Stomach smooth muscle (tissue), 2 donors: ENCODE data around the gene SAMD4B.

Experiments
- H3K27ac ChIP-seq: one replicate; pipeline ENCODE4 v1.7.0; 2013; ENCODE audit warnings: mild to moderate bottlenecking, low read length, inconsistent platforms
- H3K27me3 ChIP-seq, 2 donors: one replicate each; pipeline ENCODE4 v1.7.0; 2013; ENCODE audit warnings: low read length in 2 of 2; ENCODE audit not compliant: insufficient read depth in 2 of 2, control insufficient read depth in 1 of 2
- H3K36me3 ChIP-seq, 2 donors: one replicate each; pipeline ENCODE4 v1.7.0; 2013; ENCODE audit warnings: low read length in 2 of 2; ENCODE audit not compliant: control insufficient read depth in 2 of 2, insufficient read depth in 2 of 2
- H3K4me1 ChIP-seq: one replicate; pipeline ENCODE4 v1.7.0; 2013; ENCODE audit warnings: low read length; ENCODE audit not compliant: control insufficient read depth, insufficient read depth
- H3K4me3 ChIP-seq, 2 donors: one replicate each; pipeline ENCODE4 v1.7.0; 2013; ENCODE audit warnings: low read length in 2 of 2
- H3K9ac ChIP-seq, 2 donors: one replicate each; pipeline ENCODE4 v1.7.0; 2013; ENCODE audit warnings: low read length in 2 of 2, mild to moderate bottlenecking in 1 of 2
- H3K9me3 ChIP-seq, 2 donors: one replicate each; pipeline ENCODE4 v1.7.0; 2013; ENCODE audit warnings: low read length in 2 of 2; ENCODE audit not compliant: control insufficient read depth in 2 of 2
- donor health status: healthy.
- donor health status: Pancreatic carcinoma.

SAMD4B gene

DNA sequence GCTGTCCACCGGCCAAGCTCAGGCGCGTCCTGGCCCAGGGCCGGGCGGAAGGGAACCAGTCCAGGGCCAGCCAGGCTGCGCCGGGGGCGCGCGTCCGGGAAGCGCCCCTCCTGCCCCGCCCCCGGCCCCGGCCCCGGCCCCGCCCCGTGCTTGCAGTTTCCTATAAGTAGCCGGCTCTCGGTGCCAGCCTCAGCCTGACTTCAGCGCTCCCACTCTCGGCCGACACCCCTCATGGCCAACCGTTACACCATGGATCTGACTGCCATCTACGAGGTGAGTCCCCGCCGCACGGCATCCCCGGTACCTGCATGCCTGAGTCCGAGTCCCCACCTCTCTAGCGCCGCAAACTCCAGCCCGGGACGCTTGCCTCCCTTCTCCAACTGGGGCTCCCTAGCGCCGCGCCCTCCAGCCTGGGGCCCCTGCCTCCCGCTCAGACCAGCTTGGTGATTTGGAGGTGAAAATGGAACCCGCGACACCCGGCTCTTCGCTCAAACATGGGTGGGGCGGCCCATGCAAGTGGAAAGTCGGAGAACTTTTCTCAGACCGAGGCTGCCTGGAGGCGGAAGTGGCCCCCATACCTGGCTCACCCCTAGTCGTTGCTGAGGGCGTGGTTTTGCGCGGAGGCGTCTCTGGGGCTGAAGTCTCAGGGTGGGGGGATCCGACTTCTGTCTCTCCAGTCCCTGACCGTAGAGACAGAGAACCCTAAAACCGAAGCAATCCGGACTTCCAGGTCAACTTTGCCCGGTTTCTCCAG lies 64.6 kb downstream of the SAMD4B start, which contains the start of gene ZFP36:
TSS of gene ZFP36 (plus strand) at position 192 of the 754 bp plus-strand sequence. CDS start at position 250, 58 bp downstream.
- Histone ChIP-seq H3K9ac (peak within 1 kb of the TSS; percentile 99 to 100), H3K36me3 (peaks cover 11 to 20% of the 10 kb centered on the region in 2 donors), H3K9me3 (no peaks in the 10 kb centered on the region), H3K27me3 (no peaks in the 10 kb centered on the region), H3K4me3 (peak within 1 kb of the TSS; percentile 96 to 100), H3K27ac (peak within 1 kb of the TSS; percentile 100), H3K4me1 (peaks cover 54% of the 10 kb centered on the region)

DNA sequence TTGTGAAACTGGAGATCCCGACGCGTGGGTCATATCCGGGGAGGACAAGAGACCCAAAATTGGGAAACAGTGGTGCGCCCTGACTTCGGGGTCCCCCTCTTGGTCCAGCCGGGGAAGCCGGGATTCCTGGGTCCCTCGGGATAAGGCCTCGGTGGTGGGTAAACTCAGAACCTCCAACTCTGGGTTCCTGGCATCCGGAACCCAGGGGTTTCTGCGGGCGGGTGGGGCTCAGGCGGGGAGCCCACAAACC lies 65.1 kb downstream of the SAMD4B start:
- Histone ChIP-seq H3K9ac (peak overlapping the region; percentile 99 to 100), H3K4me3 (peak overlapping the region; percentile 96 to 100), H3K4me1 (peaks cover 49% of the 10 kb centered on the region), H3K27ac (peak overlapping the region; percentile 100), H3K9me3 (no peaks in the 10 kb centered on the region), H3K27me3 (no peaks in the 10 kb centered on the region), H3K36me3 (peaks cover 11 to 20% of the 10 kb centered on the region in 2 donors)

DNA sequence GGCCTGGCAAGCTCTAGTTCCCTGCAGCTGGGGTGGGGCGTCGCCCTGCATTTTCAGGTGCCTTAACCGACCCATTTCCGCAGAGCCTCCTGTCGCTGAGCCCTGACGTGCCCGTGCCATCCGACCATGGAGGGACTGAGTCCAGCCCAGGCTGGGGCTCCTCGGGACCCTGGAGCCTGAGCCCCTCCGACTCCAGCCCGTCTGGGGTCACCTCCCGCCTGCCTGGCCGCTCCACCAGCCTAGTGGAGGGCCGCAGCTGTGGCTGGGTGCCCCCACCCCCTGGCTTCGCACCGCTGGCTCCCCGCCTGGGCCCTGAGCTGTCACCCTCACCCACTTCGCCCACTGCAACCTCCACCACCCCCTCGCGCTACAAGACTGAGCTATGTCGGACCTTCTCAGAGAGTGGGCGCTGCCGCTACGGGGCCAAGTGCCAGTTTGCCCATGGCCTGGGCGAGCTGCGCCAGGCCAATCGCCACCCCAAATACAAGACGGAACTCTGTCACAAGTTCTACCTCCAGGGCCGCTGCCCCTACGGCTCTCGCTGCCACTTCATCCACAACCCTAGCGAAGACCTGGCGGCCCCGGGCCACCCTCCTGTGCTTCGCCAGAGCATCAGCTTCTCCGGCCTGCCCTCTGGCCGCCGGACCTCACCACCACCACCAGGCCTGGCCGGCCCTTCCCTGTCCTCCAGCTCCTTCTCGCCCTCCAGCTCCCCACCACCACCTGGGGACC lies 65.6 kb downstream of the SAMD4B start:
- peaks cover 11 to 20% of the 10 kb centered on the region in 2 donors for H3K36me3 ChIP-seq
- H3K9me3 ChIP-seq, result no peaks in the 10 kb centered on the region
- peak overlapping the region; percentile 99 to 100 for H3K9ac ChIP-seq
- no peaks in the 10 kb centered on the region for H3K27me3 ChIP-seq
- peaks cover 46% of the 10 kb centered on the region for H3K4me1 ChIP-seq
- peak overlapping the region; percentile 100 for H3K27ac ChIP-seq
- H3K4me3 ChIP-seq, result peak overlapping the region; percentile 96 to 100

DNA sequence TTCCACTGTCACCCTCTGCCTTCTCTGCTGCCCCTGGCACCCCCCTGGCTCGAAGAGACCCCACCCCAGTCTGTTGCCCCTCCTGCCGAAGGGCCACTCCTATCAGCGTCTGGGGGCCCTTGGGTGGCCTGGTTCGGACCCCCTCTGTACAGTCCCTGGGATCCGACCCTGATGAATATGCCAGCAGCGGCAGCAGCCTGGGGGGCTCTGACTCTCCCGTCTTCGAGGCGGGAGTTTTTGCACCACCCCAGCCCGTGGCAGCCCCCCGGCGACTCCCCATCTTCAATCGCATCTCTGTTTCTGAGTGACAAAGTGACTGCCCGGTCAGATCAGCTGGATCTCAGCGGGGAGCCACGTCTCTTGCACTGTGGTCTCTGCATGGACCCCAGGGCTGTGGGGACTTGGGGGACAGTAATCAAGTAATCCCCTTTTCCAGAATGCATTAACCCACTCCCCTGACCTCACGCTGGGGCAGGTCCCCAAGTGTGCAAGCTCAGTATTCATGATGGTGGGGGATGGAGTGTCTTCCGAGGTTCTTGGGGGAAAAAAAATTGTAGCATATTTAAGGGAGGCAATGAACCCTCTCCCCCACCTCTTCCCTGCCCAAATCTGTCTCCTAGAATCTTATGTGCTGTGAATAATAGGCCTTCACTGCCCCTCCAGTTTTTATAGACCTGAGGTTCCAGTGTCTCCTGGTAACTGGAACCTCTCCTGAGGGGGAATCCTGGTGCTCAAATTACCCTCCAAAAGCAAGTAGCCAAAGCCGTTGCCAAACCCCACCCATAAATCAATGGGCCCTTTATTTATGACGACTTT lies 66.4 kb downstream of the SAMD4B start:
- H3K4me3 ChIP-seq, result peak overlapping the region; percentile 96 to 100
- H3K27me3 ChIP-seq, result no peaks in the 10 kb centered on the region
- peaks cover 11 to 20% of the 10 kb centered on the region in 2 donors for H3K36me3 ChIP-seq
- H3K9ac ChIP-seq, result peak overlapping the region; percentile 99 to 100
- no peaks in the 10 kb centered on the region for H3K9me3 ChIP-seq
- peaks cover 42% of the 10 kb centered on the region for H3K4me1 ChIP-seq
- H3K27ac ChIP-seq, result peak overlapping the region; percentile 100

DNA sequence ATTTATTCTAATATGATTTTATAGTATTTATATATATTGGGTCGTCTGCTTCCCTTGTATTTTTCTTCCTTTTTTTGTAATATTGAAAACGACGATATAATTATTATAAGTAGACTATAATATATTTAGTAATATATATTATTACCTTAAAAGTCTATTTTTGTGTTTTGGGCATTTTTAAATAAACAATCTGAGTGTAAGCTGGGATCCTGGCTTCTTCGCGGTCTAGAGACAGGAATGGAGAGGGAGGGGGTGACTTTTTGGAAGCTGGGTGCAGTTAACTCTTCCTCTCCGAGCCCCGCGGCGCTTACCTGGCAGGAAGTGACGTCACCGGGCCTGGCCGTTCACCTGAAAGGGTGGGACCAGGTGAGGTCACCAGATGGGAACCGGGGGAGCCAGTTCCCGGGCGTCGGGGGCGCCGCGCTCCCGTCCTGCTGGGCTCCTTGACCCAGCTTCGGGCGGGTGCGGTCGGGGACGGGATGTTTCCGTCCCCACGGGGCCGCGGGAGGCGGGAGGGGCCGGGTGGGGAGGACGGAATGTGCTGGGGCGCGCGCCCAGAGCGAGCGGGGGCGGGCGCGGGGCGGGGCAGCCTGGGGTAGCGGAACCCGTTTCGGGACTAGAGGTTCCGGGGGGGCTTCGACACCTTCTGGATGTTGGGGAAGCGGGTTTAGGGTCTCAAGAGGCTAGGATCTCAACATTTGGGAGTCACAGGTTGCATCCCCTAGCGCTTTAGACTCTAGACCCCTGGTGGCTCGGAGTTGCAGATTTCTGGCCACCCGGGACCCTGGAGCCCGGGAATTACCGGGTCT lies 67.2 kb downstream of the SAMD4B start:
- peak overlapping the region; percentile 100 for H3K27ac ChIP-seq
- no peaks in the 10 kb centered on the region for H3K9me3 ChIP-seq
- peaks cover 46% of the 10 kb centered on the region for H3K4me1 ChIP-seq
- H3K4me3 ChIP-seq, result peak overlapping the region; percentile 96 to 100
- peaks cover 11 to 20% of the 10 kb centered on the region in 2 donors for H3K36me3 ChIP-seq
- H3K9ac ChIP-seq, result peak overlapping the region; percentile 99 to 100
- H3K27me3 ChIP-seq, result no peaks in the 10 kb centered on the region

DNA sequence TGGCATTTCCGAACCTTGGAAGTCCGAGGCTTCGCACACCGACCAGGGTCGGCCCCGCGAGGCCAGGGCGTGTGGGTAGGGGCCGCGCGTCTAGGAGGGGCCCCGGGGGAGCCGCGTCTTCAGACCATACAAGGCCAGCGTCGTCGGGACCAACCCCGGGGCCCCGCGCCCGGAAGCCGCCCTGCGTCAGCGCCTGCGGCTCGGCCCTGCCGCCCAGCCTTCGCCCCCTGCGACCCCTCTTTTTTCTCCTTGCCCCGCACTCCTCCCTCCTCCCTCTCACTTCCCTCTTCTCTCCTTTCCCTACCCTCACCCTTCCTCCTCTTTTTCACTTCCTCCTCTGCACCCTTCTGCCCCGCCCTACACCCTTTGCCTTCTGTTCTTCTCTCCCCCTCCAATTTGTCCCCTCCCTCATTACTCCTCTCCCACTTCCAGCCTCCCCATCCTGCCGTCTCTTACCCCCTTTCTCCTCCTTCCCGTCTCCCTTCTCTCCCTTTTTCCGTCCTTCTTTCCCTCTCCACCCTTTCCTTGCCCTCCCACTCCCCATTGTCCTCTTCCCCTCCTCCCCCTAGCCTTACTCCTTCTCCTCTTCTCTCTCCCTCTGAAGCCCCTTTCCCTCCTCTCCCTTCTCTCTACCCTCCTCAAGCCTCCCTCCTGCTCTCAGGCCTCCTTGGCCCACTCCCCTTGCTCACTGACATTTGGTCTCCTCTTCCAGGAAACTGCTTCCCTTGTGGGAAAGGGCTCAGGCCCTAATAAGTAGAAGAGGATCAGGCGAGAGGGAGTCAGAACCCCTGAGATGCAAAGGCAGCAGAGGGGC lies 68.0 kb downstream of the SAMD4B start:
- Histone ChIP-seq H3K4me1 (peaks cover 51% of the 10 kb centered on the region), H3K27ac (peak overlapping the region; percentile 100), H3K9ac (peak overlapping the region; percentile 99 to 100), H3K27me3 (no peaks in the 10 kb centered on the region), H3K4me3 (peak overlapping the region; percentile 50 to 96), H3K36me3 (peaks cover 11 to 20% of the 10 kb centered on the region in 2 donors), H3K9me3 (no peaks in the 10 kb centered on the region)

DNA sequence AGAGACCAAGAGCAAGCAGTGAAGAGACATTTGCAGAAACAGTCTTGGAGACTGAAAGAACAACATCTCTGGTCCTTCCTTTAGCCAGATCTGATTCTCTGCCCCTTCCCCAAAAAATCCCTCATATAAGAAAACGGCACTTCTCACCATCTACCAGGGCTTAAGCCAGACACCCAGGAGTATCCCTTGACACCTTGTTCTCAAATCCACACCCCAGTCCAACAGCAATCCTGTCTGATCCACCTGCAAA lies 68.5 kb downstream of the SAMD4B start:
- peaks cover 54% of the 10 kb centered on the region for H3K4me1 ChIP-seq
- H3K36me3 ChIP-seq, result peaks cover 12 to 20% of the 10 kb centered on the region in 2 donors
- H3K9me3 ChIP-seq, result no peaks in the 10 kb centered on the region
- H3K9ac ChIP-seq, result peak overlapping the region; percentile 99 to 100
- peak overlapping the region; percentile 50 to 96 for H3K4me3 ChIP-seq
- peak overlapping the region; percentile 100 for H3K27ac ChIP-seq
- H3K27me3 ChIP-seq, result no peaks in the 10 kb centered on the region

DNA sequence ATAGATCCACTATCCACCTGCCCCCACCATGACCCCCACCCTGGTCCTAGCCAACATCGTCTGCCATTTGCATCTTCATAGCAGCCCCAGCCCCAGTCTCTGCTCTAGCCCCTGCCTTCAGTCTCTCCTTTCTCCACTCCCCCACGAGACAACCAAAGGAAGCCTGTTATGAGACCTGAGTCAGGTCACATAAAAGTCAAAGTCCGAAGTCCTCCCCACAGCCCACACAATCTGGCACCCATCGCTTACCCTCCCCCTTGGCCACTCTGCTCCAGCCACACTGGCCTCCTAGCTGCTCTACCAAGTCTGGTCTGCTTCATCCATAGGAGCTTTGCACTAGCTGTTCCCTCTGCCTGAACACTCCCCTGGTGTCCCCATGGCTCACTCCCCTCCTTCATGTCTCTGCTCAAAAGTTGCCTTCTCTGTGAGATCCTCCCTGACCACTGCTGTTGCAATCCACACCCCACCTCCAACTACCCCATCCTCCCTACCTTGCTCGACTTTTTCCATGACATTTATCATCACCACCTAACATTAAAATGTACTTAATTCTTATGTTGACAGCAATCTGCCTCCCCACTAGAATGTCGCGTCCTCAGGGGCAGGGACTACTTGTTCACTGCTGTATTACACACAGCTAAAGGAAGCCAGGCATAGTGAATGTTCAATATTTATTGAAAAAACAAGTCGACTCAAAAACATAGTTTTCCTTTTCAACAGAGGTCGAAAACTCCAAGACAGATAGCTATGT lies 69.0 kb downstream of the SAMD4B start:
- Histone ChIP-seq H3K4me1 (peaks cover 53% of the 10 kb centered on the region), H3K36me3 (peaks cover 13 to 20% of the 10 kb centered on the region in 2 donors), H3K27ac (peak overlapping the region; percentile 100), H3K9me3 (no peaks in the 10 kb centered on the region), H3K4me3 (peak overlapping the region; percentile 50 to 96), H3K27me3 (no peaks in the 10 kb centered on the region), H3K9ac (peak overlapping the region; percentile 99 to 100)

DNA sequence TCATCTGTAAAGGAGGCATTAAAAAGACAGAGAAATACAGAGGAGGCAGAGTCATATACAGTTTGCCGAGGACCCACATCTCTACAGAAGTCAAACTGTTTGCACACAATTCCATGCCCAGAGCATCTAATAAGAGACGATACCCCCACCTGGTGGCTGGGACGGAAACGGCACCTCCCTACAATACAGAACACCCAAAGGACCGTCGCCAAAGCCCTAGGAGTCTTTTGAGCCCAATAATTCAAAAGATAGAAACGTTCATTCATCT lies 69.5 kb downstream of the SAMD4B start:
- H3K4me1 ChIP-seq, result peaks cover 52% of the 10 kb centered on the region
- H3K4me3 ChIP-seq, result peak overlapping the region; percentile 50 to 96

More for the DNA sequence above, 69.5 kb downstream of the SAMD4B start:
- H3K27me3 ChIP-seq, result no peaks in the 10 kb centered on the region
- H3K27ac ChIP-seq, result peak overlapping the region; percentile 100
- peaks cover 16 to 20% of the 10 kb centered on the region in 2 donors for H3K36me3 ChIP-seq
- no peaks in the 10 kb centered on the region for H3K9me3 ChIP-seq
- peak overlapping the region; percentile 99 to 100 for H3K9ac ChIP-seq
